NK-92 treated with Interleukin-12 subunit alpha and Interleukin-12 subunit beta, amount 100 ng/mL, for 24 hours (cell line): ENCODE data around the gene NLGN2.

Experiments used
- DNase-seq: peaks from one replicate; lab custom pipeline; 2025; lab: John Stamatoyannopoulos, UW

NLGN2 gene

DNA sequence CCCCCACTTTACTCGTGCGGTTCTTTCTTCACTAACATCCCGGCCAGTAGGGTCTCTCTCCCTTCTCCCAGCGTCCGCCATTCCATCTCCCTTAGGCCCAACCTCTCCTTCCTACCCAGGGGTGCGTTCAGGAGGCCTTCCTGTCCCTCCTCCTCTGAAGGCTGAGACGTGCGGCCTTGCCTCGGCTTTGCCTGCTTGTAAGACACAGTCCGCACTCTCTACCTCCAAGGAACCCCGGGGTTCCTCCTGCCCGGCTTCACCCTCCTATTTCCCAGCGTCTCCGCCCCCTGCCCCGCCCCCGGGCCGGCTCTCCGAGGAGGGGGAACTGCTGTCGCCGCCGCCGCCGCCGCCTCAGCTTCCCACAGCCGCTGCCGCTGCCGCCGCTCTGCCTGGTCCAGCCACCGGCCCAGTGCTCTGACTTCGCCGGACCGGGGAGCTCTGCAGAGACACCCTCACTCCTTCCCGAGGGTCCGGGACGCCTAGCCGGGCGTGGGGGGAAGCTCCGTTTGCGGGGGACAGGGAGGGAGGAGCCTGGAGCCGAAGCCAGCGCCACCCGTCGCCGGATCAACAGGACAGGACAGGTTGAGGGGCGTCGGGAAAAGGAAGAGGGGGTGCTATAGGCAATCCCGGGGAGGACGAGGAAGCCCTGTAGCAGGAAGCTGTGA, 30.4 kb downstream of the NLGN2 start:
- no peak for DNase-seq

DNA sequence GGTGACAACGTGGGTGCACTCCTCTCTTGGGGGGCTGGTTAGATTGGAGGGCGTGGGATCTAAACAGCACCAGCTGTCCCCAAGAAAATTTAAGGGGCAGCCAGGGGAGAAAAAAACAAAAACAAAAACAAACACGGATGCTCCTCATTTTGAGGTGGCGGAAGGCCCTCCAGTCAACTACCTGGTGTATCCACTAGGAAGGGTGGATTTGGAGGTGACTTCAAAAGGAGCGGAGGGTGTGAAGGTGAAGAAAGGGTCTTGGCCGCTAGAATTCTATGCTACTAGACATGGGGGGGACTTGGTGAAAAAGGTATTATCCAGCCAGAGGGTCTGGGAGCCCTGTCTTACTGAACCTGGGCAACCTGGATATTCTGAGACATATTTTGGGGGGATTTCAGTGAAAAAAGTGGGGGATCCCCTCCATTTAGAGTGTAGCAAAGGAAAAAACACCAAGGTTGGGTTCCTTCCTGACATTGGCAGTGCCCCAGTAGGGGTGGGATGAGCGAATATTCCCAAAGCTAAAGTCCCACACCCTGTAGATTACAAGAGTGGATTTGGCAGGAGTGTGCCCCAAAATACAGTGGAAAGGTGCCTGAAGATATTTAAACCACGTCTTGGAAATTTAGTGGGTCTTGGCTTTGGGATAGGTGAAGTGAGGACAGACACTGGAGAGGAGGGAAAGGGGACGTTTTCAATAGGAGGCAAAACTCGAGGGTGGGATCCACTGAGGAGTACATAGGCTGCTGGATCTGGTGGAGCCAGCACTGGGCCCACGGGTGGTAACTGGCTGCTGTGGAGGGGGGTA, 31.2 kb downstream of the NLGN2 start:
- no peak for DNase-seq

DNA sequence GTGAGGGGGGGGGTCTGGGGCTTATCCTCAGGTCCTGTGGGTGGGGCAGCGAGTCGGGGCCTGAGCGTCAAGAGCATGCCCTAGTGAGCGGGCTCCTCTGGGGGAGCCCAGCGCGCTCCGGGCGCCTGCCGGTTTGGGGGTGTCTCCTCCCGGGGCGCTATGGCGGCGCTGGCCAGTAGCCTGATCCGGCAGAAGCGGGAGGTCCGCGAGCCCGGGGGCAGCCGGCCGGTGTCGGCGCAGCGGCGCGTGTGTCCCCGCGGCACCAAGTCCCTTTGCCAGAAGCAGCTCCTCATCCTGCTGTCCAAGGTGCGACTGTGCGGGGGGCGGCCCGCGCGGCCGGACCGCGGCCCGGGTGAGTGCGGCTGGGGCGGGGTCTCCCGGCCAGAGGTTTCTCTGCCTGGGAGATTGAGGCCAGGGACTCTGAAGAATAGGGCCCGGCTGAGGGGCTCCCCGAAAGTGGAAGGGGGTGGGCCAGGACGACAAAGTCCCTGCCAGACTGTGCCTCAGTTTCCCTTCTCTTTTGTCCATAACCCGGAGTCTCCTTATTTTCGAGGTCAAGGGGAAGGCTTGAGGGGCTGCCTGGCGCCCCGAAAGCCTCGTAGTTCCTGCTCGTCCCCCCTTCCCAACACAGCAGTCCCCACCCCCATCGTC, 31.9 kb downstream of the NLGN2 start, which contains the start of gene FGF11:
Gene FGF11 (plus strand): TSS at position 51 of the 651 bp plus-strand sequence. CDS start 109 bp downstream, at position 160.
- DNase-seq: no peak

DNA sequence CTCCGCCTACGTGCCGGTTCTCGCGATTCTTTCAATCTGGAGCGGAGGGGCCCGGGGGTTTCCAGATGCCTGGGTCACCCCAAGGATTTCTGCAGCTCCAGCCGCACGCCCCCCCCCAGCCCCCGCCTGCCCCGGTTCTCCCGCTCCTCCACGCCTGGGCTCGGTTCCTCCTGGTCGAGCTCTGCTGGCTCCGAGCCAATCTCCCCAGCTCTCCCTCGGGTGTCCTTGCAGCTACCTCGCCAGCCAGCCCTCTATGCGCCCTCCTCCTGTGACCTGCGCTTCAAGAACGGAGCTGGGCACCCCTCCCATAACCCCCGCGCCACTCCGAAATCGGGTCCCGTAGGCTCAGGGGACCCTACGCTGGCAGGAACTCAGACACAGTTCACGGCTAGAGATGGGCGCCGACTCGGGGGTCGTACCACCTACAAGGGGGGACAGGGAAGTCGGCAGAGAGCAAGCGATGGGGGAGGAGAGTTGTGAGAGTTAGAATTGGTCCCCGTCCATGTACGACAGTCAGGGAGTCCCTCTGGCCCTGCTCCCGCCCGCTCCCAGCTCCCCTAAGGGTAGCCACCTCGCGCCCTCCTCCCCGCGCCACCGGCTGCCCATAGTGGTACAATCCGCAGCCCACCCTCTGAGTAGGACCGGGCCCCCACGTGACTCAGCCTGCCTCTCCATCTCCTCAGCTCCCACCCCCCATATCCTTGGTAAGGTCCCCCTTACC, 32.6 kb downstream of the NLGN2 start:
- DNase-seq: no peak

DNA sequence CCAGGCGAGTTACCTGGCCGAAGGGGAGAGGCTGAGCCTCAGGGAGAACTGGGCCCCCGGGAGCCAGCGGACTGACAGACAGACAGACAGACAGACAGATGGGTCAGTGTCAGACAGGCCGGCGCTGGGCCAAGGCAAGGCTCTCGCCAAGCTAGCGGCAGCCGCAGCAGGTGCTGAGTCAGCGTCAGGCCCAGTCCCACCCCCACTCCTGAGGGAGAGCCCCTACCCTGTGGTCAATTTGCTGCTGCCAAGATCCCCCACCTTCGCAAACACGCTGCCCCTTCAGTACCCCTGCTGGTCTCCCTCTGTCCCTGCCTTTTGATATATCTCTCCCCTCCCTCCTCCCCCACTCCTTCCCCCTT, 33.2 kb downstream of the NLGN2 start:
- DNase-seq: no peak

DNA sequence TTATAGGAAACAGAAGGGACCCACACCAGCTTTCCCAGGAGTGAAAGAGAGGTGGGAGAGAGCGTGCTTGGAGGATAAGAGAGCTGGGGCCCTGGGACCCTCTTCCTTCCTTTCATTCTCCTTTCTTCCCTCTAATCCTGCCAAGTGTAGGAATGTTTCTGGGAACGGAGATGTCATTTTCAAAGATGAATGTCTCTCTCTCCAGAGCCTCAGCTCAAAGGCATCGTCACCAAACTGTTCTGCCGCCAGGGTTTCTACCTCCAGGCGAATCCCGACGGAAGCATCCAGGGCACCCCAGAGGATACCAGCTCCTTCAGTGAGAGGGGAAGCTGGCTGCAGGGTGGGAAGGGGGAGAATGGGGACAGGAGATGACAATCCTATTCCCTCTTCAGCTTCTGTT, 33.6 kb downstream of the NLGN2 start:
- DNase-seq: no peak

DNA sequence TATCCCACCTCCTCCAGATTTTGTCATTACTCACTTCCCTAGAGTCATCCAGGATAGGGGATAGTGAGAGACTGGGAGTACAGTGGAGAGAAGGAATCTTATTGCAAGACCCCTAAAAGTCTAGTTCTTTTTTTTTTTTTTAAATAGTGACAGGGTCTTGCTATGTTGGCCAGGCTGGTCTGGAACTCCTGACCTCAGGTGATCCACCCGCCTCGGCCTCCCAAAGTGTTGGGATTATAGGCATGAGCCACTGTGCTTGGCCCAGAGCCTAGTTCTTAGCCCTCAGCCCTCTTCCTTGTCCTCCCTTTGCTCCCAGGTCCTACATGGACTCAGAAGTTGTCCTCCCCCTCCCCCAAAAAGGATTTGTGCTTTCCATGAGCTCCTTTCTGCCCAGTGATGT, 34.5 kb downstream of the NLGN2 start:
- no peak for DNase-seq

DNA sequence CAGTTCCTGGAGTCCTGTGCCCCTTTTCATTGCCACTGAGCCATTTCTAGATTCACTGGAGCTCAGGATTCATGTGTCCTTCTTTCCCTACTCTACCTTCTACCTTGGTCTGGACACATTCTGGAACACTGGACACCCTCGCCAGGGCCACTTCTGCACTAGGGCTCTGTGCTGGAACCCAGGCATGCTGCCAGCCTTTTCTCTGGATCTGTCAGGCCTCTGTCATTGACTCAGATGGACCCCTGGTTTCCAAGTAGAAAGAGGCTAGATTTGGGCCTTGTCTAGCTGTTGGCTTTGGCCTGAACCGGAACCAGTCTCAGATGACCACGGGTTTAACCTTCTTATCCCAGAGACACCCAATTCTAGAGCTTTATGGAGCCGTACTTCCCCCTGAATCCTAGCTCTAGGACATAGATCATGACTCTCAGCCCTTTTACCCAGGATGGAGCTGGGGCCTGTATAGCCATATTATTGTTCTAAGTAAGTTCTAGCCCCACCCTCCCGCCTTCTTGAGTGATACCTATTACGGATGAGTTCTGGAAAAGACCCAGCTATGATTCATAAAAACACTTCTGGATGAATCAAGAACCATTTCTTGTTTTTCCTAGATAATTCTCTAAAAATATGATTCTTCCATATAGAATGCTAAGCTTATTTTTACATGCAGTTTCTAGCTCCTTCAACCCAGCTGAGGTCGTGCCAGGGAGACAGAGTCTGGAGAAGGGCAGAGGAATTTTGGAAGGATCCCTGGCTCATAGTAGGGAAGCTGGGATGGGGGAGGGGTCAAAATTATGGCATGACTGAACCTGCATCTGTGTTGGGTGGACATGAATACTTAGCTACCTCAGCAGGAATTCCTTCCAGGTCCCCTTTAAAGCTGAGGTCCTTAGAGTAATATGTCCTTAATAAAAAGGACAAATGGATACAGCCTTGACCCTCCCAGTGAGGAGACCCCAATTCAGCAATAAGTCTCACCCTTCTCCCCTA, 36.1 kb downstream of the NLGN2 start:
- DNase-seq: no peak

DNA sequence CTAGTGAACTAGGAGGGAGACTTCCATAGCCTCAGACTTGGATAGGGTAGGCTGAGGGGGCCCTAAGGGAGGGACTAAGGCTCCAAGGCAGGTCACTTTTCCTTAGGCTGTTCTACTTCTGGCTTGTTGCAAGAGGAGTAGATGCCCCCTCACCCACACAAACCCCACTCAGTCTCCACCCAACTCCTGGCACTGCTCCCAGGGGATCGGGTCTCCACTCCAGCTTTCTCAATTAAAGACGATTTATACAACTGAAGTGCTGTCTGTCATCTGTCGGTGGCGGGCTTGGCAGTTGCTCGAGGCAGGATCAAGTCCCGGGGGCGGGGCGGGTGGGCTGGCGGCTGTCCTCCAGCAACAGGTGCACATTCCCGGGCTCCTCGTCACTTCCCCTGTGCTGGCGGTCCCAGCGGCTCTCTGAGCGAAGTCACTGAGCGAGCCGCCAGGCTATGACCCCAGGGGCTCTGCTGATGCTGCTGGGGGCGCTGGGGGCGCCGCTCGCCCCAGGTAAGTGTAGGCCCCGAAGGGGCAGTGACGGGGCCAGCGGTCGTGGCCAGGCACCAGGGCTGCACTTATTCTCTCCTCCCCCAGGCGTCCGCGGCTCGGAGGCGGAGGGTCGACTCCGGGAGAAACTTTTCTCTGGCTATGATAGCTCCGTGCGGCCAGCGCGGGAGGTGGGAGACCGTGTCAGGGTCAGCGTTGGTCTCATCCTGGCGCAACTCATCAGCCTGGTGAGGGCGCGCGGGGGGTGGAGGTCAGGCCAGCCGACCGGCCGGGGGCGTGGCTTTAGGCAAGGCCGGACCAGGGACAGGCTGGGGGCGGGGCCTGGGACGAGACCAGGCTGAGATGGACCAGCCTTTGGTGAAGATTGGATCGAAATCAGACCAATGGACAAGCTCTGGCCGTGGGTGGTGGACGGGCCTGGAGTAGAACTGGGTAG, 37.3 kb downstream of the NLGN2 start, which contains the start of gene CHRNB1:
Gene CHRNB1 (plus strand): TSS at position 380 of the 937 bp plus-strand sequence. CDS start 67 bp downstream, at position 447.
- DNase-seq: no peak

DNA sequence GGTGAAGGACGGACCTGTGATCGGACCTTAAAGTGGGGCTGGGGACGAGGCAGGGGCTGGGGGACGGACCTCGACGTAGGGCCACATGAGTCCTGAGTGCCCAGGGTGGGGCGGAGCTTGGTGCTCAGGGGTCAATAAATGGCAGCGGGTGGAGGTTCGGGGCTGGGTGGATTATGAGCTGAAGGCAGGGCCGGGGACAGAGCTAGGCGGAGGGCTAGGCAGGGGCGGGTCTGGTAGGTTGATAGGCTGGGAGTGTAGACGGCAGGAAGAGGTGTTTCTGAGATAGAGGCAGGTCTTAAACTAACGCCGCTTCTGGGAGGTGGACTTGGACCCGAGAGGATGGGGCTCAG, 37.9 kb downstream of the NLGN2 start:
- DNase-seq: no peak

DNA sequence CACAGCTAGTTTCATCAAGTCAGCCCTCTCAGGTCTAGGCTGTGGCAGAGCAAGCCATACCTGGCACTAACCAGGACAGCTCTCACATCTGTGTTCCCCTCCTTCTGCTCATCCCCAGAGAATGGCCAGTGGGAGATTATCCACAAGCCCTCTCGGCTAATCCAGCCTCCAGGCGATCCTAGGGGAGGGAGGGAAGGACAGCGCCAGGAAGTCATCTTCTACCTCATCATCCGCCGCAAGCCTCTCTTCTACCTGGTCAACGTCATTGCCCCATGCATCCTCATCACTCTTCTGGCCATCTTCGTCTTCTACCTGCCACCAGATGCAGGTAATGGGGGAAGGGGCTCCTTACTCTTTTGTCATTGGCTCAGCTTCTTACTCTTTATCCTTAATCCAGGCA, 40.8 kb downstream of the NLGN2 start:
- DNase-seq: no peak

DNA sequence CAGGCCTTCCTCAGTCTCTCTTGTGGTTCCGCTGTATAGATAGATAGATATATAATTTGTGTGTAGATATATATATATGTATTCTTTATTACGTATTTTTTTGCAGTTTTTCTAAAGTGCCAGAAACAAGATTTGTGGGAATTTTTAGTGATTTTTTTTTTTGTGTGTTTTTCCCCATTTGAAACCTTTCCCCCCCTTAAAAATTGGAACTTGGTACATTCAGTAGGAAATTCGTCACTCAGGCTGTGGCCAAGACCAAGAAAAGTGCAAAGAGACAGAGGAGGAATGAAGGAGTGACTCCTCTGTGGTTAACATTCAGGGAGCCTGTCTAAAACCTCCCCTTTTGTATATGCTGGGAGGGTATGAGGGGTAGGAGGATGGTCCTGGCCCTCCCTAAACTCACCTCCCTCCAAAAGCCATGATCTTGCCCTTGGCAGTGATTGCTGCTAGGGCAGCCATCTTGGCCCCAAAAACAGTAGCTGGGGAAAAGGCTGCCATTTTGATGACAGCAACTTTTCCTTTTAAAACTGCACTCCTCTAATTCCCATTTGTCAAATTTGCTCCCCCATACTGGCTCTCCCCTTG, 52.4 kb downstream of the NLGN2 start:
- no peak for DNase-seq

DNA sequence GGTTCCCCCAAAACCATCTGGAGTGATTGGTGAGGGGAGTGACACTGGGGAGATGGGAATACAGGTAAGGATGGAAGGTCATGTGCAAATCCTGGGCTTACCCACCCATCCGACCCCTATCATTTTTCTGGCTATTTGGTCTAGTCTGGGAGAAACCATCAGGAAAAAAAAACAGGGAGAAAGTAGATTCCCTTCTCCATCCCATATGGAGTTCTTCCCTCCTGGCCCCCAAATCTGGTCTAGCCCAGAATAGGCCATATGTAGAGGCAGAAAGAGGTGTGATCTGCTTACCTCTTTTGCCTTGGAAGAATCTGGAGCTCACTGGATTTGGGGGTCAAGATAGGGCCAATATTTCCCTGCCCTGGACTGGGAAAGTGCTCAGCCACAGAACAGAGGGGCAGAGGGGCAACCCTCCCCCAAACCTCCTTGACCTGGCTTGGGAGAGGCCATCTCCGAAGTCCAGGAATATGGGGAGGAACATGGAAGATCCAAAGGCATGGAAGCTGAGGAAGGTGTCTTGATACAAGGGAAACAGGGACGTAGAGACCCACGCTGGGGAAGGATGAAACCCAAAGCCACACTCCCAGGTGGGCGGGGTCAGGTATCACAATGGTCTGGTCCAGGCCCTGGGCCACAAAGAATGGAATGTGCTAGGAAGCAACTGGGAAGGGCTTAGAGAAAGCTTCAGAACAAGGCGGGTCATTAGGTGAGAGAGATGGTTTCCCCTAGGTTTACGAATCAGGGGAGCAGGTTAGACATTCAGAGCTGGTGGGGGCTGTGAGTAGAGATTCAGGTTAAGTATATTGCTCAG, 53.4 kb downstream of the NLGN2 start:
- no peak for DNase-seq

DNA sequence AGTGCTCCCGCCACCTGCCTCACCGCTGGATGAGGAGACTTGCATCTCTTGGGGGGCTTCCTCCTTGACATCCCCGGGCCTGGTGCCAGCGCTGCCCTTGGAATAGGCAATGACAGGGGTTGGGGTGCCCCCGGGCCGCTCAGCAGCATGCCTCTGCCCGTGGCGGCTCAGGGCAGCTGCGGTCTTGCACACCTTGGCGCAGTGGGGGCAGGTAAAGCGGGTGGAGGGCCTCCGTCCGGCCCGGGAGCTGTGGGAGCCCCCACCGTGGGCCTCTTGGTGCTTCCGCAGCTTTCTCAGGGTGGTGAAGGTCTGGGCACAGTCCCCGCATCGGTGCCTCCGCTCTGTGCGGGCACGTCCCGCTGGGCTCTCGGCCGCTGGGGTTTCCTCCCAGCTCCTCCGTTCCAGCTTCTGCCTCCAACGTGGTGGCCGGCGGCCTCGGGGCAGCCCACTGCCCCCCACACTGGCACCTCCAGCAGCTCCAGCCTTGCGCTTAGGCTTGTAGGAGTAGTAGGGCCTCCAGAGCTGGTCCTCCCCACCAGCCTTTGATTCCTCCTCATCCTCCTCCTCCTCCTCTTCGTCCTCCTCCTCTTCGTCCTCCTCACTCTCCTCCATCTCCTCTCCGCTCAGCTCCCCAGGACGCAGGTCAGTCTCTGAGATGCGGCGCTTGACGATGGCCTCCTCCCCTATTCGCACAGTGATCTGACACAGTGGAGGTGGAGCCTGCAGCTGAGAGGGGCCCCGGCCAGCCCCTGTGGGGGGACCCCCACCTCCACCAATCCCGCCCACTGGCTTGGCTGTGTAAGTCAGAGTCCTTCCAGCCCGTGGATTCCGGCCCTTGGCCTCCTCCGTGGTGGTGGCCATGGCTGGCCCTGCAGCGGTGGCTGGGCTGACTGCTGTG, 55.1 kb downstream of the NLGN2 start:
- DNase-seq: no peak

DNA sequence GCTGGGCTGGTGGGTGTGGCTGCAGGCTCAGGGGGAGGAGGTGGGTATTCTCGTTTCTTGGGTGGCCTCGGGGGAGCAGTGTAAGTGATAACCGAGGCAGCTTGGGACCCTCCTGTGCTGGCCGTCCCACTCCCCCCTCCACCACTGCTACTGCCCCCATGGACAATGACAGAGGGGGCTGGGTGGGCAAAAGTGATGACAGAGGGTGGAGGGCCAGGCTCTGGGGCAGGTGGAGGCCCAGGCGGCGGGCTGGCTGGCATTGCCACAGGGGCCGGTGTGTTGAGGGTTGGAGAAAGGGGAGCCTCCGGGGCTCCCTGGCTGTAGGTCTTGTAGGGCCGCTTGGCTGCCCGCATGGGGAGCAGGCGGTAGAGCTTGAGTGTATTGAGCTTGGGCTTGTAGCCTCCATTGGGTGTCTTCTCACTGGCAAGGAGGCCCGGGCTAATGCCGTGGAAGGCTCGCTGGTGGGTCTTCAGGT, 55.8 kb downstream of the NLGN2 start:
- no peak for DNase-seq

DNA sequence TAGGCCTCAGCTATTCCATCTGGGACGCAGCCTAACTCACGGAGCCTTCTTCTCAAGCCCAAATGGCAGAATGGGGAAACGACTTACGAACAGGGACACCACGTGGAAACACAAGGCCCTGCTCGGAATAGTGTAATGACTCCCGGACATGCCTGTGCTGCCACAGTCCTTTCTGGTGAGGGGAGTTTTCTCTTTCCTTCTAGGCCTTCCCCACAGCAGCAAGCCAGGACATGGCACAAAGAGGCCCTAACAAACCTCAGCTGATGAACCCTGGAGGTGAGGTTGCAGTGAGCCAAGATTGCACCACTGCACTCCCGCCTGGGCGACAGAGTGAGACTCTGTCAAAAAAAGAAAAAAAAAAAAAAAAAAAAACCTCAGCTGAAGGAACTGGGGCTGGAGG, 56.4 kb downstream of the NLGN2 start:
- DNase-seq: no peak

DNA sequence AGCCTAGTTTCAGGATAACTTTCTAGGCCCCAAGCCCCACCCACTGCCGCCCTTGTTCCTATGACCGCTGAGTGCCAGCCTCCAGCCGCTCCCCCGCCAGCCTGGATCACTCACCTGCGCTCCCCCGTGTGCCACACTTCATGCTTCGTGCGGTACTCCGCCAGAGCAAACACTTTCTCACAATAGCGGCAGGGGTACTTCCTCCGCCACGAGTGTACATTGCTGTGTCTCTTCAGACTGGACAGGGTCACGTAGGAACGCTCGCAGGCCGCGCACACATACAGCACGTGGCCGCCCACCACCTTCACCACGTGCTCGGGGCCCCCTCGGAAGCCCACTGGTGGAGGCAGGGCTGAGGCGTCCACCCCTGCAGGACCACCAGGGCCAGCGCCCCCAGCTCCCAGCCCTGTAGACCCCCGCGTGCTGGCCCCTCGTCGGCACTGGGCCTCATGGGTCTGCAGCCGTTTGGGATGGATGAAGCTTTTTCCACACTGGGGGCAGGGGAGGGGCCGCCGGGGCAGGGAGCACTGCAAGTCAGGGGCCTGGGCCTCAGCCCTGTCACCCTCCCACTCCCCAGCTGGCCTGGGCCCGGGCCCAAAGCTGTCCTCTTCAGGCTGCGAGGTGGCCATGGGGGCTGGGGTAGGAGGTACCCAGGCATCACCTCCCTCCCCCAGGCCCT, 58.1 kb downstream of the NLGN2 start:
- no peak for DNase-seq
